Gastrocnemius medialis (tissue), 4 donors: ENCODE data around the gene TUBG2. TPM values are rescaled to one million over a fixed set of nuclear protein-coding genes. Genes with fewer than 3 reads are reported as not detected.

Experiments used
- ATAC-seq, 2 donors: fragments of 150-250 bp; one replicate each; pipeline ENCODE4 v1.9.1; 2016
- DNase-seq, 2 donors: peaks; one replicate each; pipeline ENCODE4 v3.0.0-alpha.2; 2019
- H3K27ac ChIP-seq, 4 donors: fragments of 200-600 bp; sonication (generic); 1 replicate in 1 of 4; 2 replicates in 3 of 4; pipeline ENCODE4 v1.5.1; 2016 to 2018; ENCODE audit warnings: mild to moderate bottlenecking in 2 of 4, moderate library complexity in 1 of 4
- H3K27me3 ChIP-seq, 3 donors: fragments of 200-600 bp; sonication (generic) in 2 of 3; 1 replicate in 1 of 3; 2 replicates in 2 of 3; pipeline versions ENCODE4 v1.5.1 to v1.6.0; 2016 to 2019; ENCODE audit warnings: mild to moderate bottlenecking in 1 of 3, moderate library complexity in 1 of 3
- H3K36me3 ChIP-seq, 2 donors: fragments of 200-600 bp; sonication (generic) in 1 of 2; one replicate each; pipeline ENCODE4 v1.5.1; 2017 to 2018
- H3K4me1 ChIP-seq, 2 donors: fragments of 200-600 bp; sonication (generic) in 1 of 2; one replicate each; pipeline ENCODE4 v1.5.1; 2016 to 2017; ENCODE audit warnings: mild to moderate bottlenecking in 2 of 2
- H3K4me3 ChIP-seq, 4 donors: fragments of 200-600 bp; sonication (generic) in 3 of 4; 1 replicate in 1 of 4; 2 replicates in 3 of 4; pipeline ENCODE4 v1.5.1; 2016 to 2019; ENCODE audit warnings: mild to moderate bottlenecking in 2 of 4
- H3K9me3 ChIP-seq, 3 donors: fragments of 200-600 bp; sonication (generic) in 2 of 3; 1 replicate in 1 of 3; 2 replicates in 2 of 3; pipeline ENCODE4 v1.5.1; 2016 to 2019
- CTCF ChIP-seq, 5 experiments: fragments of 450-650 bp in 3 of 5; fragments of 200-600 bp in 2 of 5; sonication (generic) in 2 of 5; IDR thresholded peaks in 4 of 5; conservative IDR thresholded peaks in 1 of 5; 1 replicate in 4 of 5; 2 replicates in 1 of 5; pipeline ENCODE4 v1.5.1; 2016 to 2019; ENCODE audit warnings: antibody characterized with exemption in 5 of 5, mild to moderate bottlenecking in 3 of 5, moderate library complexity in 3 of 5
- POLR2A ChIP-seq, 2 donors: fragments of 450-650 bp; IDR thresholded peaks; one replicate each; pipeline ENCODE4 v1.6.1; 2017; ENCODE audit warnings: antibody characterized with exemption in 2 of 2, mild to moderate bottlenecking in 2 of 2, moderate library complexity in 2 of 2
- in situ Hi-C, 4 donors: fragments of 200-750 bp; cut with MboI; loops; one replicate each; pipeline versions ENCODE4 v1.15.0 to v1.8.0; 2017; ENCODE audit warnings: low sequenced_read_pairs in 4 of 4
- intact Hi-C: fragments of 100-400 bp; cut with DNase I; formaldehyde crosslinking; loops from one replicate; pipeline ENCODE4 v1.15.1; 2023; ENCODE audit warnings: low total_unique reads
- total RNA-seq, 4 donors: library from RNA; depleted of rRNA; stranded (reverse); fragments of >200 nt; gene quantifications; one replicate each; pipeline versions ENCODE4 v1.1.0 to v1.2.3, GENCODE V29; 2016

Gene TUBG2
- total RNA-seq, 4 donors from 2014 or later: 3.9 to 5.2 (median 4.2) TPM

GRCh38 chr17:42669705-42669976, 10.6 kb downstream of the TUBG2 start:
- DNase-seq (no peak), ATAC-seq (no peak)
- intact Hi-C loops: no loop called here
- H3K36me3 ChIP-seq: peaks cover 0 to 49% of the 10 kb centered on the region in 2 donors
- no peak overlapping the region for H3K4me3 ChIP-seq
- in situ Hi-C loops: loop anchor here in 1 of 4 donors (10.0 kb wide), 1 partner anchor 55 kb away; no protein-coding TSS in a partner anchor
- peaks cover 50 to 51% of the 10 kb centered on the region in 2 donors for H3K4me1 ChIP-seq
- TF ChIP-seq POLR2A (IDR thresholded peaks at IDR 0.05): no peak
- no peak for TF ChIP-seq CTCF (IDR thresholded peaks at IDR 0.05 in 4 of 5, conservative IDR thresholded peaks at IDR 0.05 in 1 of 5)
- H3K27ac ChIP-seq: peak overlapping the region; percentile 82 to 93 (median 89)
- H3K9me3 ChIP-seq: no peaks in the 10 kb centered on the region
- no peaks in the 10 kb centered on the region for H3K27me3 ChIP-seq

GRCh38 chr17:42669977-42670788, 11.1 kb downstream of the TUBG2 start:
- Histone ChIP-seq H3K27ac (peak overlapping the region; percentile 82 to 100 (median 92)), H3K9me3 (no peaks in the 10 kb centered on the region), H3K4me3 (no peak overlapping the region), H3K36me3 (peaks cover 0 to 49% of the 10 kb centered on the region in 2 donors), H3K4me1 (peaks cover 52 to 56% of the 10 kb centered on the region in 2 donors), H3K27me3 (no peaks in the 10 kb centered on the region)
- TF ChIP-seq CTCF (IDR thresholded peaks at IDR 0.05 in 4 of 5, conservative IDR thresholded peaks at IDR 0.05 in 1 of 5) (no peak), POLR2A (IDR thresholded peaks at IDR 0.05) (no peak)
- in situ Hi-C loops (loop anchor here in 2 of 4 donors (10.0 kb wide), 1 partner anchor 55 kb away; no protein-coding TSS in a partner anchor), intact Hi-C loops (no loop called here)
- ATAC-seq: no peak
- DNase-seq: no peak

- no peak for DNase-seq
- no peaks in the 10 kb centered on the region for H3K9me3 ChIP-seq
- H3K27ac ChIP-seq: peak overlapping the region; percentile 10 to 100 (median 66)
- in situ Hi-C loops: loop anchor here in 1 of 4 donors (10.0 kb wide), 1 partner anchor 56 kb away; no protein-coding TSS in a partner anchor
- intact Hi-C loops: no loop called here
- H3K4me3 ChIP-seq: no peak overlapping the region
- H3K4me1 ChIP-seq: peaks cover 52 to 58% of the 10 kb centered on the region in 2 donors
- peaks cover 0 to 43% of the 10 kb centered on the region in 2 donors for H3K36me3 ChIP-seq
- no peak for ATAC-seq
- H3K27me3 ChIP-seq: no peaks in the 10 kb centered on the region
- no peak for TF ChIP-seq POLR2A (IDR thresholded peaks at IDR 0.05)
- no peak for TF ChIP-seq CTCF (IDR thresholded peaks at IDR 0.05 in 4 of 5, conservative IDR thresholded peaks at IDR 0.05 in 1 of 5)
These were observed 11.9 kb downstream of the TUBG2 start for GRCh38 chr17:42670789-42671657.

- intact Hi-C loops: no loop called here
- H3K27ac ChIP-seq: peak overlapping the region; percentile 93 to 100 (median 98)
These were observed 13.0 kb downstream of the TUBG2 start for GRCh38 chr17:42672038-42672437.

More at GRCh38 chr17:42672038-42672437, 13.0 kb downstream of the TUBG2 start:
- in situ Hi-C loops: loop anchor here in 1 of 4 donors (10.0 kb wide), 1 partner anchor 57 kb away; no protein-coding TSS in a partner anchor
- H3K4me3 ChIP-seq: no peak overlapping the region
- TF ChIP-seq POLR2A (IDR thresholded peaks at IDR 0.05) (no peak), CTCF (IDR thresholded peaks at IDR 0.05 in 4 of 5, conservative IDR thresholded peaks at IDR 0.05 in 1 of 5) (no peak)
- no peak for ATAC-seq
- no peaks in the 10 kb centered on the region for H3K9me3 ChIP-seq
- H3K27me3 ChIP-seq: no peaks in the 10 kb centered on the region
- H3K4me1 ChIP-seq: peaks cover 46 to 56% of the 10 kb centered on the region in 2 donors
- H3K36me3 ChIP-seq: peaks cover 0 to 39% of the 10 kb centered on the region in 2 donors
- no peak for DNase-seq
